Measurements from ENCODE around the gene HPRT1.

The HPRT1 gene

GRCh38 chrX:134544513-134545151 is 84.7 kb downstream of the HPRT1 start:
- DNase-seq: no peak

- DNase-seq: no peak
Observed at GRCh38 chrX:134545510-134545909, 85.5 kb downstream of the HPRT1 start.

GRCh38 chrX:134546187-134546586 is 86.2 kb downstream of the HPRT1 start:
- DNase-seq: no peak

GRCh38 chrX:134547047-134547679 is 87.2 kb downstream of the HPRT1 start:
- DNase-seq: no peak

- no peak for DNase-seq
Observed at GRCh38 chrX:134548257-134549201, 88.6 kb downstream of the HPRT1 start.
